Calu3 (cell line): ENCODE measurements around the gene LRP4. TPM values are rescaled to one million over a fixed set of nuclear protein-coding genes. Genes with fewer than 3 reads are reported as not detected.

Source experiments
- BruUV-seq: library from RNA; stranded (reverse); fragments of 400-500 nt; replicated peaks from 2 replicates; lab custom pipeline; 2021; lab: Mats Ljungman, UMichigan
- CTCF ChIA-PET: fragments of 300-600 bp; sonication (Branson Sonifier 250); formaldehyde crosslinking; loops from one replicate; lab custom pipeline; 2022; ENCODE audit warnings: antibody characterized with exemption; lab: Charles Lee
- DNase-seq: peaks from one replicate; pipeline ENCODE4 v3.0.0; 2022
- H3K27ac Mint-ChIP-seq: one replicate; pipeline ENCODE4 v1.8.0; 2022; ENCODE audit warnings: mixed read lengths; ENCODE audit not compliant: unreplicated experiment
- H3K27me3 Mint-ChIP-seq: one replicate; pipeline ENCODE4 v1.8.0; 2022; ENCODE audit warnings: mixed read lengths; ENCODE audit not compliant: unreplicated experiment
- H3K36me3 Mint-ChIP-seq: one replicate; pipeline ENCODE4 v1.8.0; 2022; ENCODE audit warnings: mild to moderate bottlenecking, moderate library complexity, mixed read lengths; ENCODE audit not compliant: insufficient read depth, unreplicated experiment
- H3K4me1 Mint-ChIP-seq: one replicate; pipeline ENCODE4 v1.8.0; 2022; ENCODE audit warnings: mild to moderate bottlenecking, low read depth, mixed read lengths; ENCODE audit not compliant: unreplicated experiment
- H3K4me3 Mint-ChIP-seq: one replicate; pipeline ENCODE4 v1.8.0; 2022; ENCODE audit warnings: mild to moderate bottlenecking, low read depth, moderate library complexity, mixed read lengths; ENCODE audit not compliant: unreplicated experiment
- H3K9me3 Mint-ChIP-seq: one replicate; pipeline ENCODE4 v1.8.0; 2022; ENCODE audit warnings: low read depth, mixed read lengths; ENCODE audit not compliant: unreplicated experiment
- intact Hi-C: fragments of 100-400 bp; cut with micrococcal nuclease; formaldehyde crosslinking; loops from one replicate; pipeline ENCODE4 v1.10.0; 2022; ENCODE audit not compliant: unreplicated experiment
- total RNA-seq: library from RNA; stranded (reverse); gene quantifications from 2 replicates; pipeline ENCODE4 v1.2.3, GENCODE V29; 2022
- TF ChIP-seq, protein P1 (sequence below): fragments of 200-600 bp; IDR thresholded peaks from one replicate; pipeline ENCODE4 v1.8.0; 2022; ENCODE audit warnings: antibody characterized with exemption; ENCODE audit not compliant: unreplicated experiment

The LRP4 gene
- total RNA-seq, 1 experiment from 2014 or later = 0.80 TPM

DNA sequence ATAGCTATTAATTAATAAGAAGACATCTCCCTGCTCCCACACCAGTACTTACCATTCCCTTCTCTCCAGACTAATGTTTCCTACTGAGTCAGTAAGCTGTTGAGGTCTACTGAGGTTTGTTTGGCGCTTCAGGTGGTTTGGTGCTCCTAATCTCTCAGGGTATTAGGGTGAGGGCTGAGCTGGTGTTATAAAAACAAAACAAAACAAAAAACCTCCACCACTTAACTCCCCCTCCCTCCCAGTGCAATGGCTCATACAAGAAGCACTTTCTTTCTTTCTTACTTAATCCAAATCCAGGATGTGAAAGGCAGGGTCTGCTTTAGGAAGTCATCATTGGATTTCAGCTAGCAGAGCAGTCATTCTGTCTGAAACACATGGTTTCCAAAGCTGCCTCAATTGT is 33.5 kb upstream of the LRP4 start:
- Mint-ChIP-seq H3K27ac (no peak overlapping the region), H3K4me1 (no peaks in the 10 kb centered on the region), H3K27me3 (no peaks in the 10 kb centered on the region), H3K4me3 (no peak overlapping the region), H3K9me3 (no peaks in the 10 kb centered on the region), H3K36me3 (no peaks in the 10 kb centered on the region)
- TF ChIP-seq, protein P1, sequence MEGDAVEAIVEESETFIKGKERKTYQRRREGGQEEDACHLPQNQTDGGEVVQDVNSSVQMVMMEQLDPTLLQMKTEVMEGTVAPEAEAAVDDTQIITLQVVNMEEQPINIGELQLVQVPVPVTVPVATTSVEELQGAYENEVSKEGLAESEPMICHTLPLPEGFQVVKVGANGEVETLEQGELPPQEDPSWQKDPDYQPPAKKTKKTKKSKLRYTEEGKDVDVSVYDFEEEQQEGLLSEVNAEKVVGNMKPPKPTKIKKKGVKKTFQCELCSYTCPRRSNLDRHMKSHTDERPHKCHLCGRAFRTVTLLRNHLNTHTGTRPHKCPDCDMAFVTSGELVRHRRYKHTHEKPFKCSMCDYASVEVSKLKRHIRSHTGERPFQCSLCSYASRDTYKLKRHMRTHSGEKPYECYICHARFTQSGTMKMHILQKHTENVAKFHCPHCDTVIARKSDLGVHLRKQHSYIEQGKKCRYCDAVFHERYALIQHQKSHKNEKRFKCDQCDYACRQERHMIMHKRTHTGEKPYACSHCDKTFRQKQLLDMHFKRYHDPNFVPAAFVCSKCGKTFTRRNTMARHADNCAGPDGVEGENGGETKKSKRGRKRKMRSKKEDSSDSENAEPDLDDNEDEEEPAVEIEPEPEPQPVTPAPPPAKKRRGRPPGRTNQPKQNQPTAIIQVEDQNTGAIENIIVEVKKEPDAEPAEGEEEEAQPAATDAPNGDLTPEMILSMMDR = no peak
- no TSS peak for BruUV-seq
- CTCF ChIA-PET = no interaction called here
- no peak for DNase-seq
- intact Hi-C loops = no loop called here

DNA sequence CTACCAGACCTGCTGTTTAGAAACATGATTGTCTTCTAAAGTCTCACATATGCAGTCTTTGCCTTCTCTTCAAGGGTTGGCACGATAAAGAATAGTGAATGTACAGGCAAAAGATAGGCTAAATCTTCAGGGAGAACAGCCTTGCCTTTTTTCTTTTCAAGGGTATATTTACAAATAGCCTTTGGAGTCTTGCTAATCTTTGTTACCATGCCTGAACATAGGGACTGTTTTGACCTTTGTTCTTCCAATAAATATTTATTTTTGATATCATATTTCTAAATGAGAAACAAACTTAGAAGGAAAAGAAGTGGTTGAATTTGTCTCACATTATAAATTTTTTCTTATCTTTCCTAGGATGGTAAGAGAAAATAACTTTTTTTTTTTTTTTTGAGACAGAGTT is 30.9 kb upstream of the LRP4 start:
- BruUV-seq = no TSS peak
- no peak for DNase-seq
- Mint-ChIP-seq H3K4me1 (no peaks in the 10 kb centered on the region), H3K9me3 (no peaks in the 10 kb centered on the region), H3K27ac (no peak overlapping the region), H3K4me3 (no peak overlapping the region), H3K36me3 (no peaks in the 10 kb centered on the region), H3K27me3 (no peaks in the 10 kb centered on the region)
- CTCF ChIA-PET = interaction anchor here (0.6 kb wide), 1 partner anchor 64 kb away, joined by 4 read pairs; no protein-coding TSS in a partner anchor
- TF ChIP-seq, protein P1 = no peak
- intact Hi-C loops = no loop called here

DNA sequence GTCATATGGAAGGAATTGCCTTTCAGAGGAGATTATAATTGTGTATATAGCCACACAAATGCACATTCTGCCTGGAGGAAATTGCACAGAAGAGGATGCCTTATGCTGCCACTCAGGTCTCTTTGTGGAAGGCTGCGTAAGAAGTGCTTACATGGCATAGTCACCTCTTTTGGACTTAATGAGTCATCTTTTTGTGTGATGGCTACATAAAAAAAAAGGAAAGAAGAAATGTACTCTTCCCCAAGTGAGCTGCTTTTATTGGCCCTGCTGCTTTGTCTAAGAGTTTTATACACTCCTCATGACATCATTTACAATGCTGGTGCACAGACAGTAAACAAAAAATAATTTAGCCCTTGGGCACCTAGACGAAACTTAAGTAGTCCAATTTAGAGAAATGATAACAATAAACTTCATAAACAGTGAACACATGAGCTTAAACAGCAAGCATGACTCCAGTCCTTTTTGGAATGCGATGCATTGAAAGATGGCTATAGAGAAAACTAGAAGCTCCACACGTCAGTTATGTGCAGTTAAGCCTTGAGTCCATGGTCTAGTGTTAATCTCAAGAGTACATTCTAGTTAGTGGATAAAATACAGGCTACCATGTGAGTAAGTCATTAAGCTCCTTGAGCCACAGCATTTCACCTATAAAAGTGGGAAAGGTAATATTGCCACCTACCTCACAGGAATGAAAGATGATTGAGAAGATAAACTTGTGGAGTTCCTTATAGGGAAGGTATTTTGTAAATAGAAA is 30.2 kb upstream of the LRP4 start:
- CTCF ChIA-PET = interaction anchor here (0.6 kb wide), 1 partner anchor 63 kb away, joined by 4 read pairs; no protein-coding TSS in a partner anchor
- no TSS peak for BruUV-seq
- intact Hi-C loops = no loop called here
- no peaks in the 10 kb centered on the region for H3K9me3 Mint-ChIP-seq
- TF ChIP-seq, protein P1 = no peak
- H3K4me1 Mint-ChIP-seq = no peaks in the 10 kb centered on the region
- no peak for DNase-seq
- H3K27me3 Mint-ChIP-seq = no peaks in the 10 kb centered on the region
- H3K4me3 Mint-ChIP-seq = no peak overlapping the region
- no peak overlapping the region for H3K27ac Mint-ChIP-seq
- no peaks in the 10 kb centered on the region for H3K36me3 Mint-ChIP-seq

DNA sequence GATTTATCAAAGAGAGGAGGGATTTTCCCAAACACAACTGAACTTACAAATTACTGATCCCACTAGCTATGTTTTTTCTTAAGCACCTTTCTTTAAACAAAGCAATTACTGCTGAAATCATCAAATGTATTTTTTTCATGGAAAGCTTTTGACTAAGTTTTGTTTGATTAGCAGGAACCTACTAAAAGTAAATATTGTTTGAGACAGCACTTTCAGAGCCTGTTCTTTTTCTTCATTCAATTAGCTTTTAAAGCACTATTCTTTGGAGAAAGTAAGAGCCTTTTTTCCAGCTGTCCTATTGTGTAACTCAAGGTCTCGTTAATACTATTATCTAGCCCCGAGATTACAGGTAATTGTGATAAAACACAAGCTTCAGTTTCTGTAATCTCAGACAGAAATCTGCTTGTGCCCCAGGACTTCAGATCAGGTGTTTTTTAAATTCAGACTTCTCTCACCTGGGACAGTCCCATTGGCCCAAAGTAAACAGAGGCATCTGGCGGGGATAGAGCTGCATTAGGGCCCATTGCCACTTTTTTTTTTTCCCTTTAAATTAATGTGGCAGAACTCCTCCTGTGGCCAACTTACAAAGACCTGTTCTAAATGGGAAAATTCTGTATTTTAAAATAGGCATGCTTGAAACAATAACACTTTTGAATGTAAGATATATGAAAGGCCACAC is 29.2 kb upstream of the LRP4 start:
- no TSS peak for BruUV-seq
- no peaks in the 10 kb centered on the region for H3K9me3 Mint-ChIP-seq
- H3K36me3 Mint-ChIP-seq = no peaks in the 10 kb centered on the region
- H3K27ac Mint-ChIP-seq = no peak overlapping the region
- intact Hi-C loops = no loop called here
- DNase-seq = no peak
- CTCF ChIA-PET = no interaction called here
- TF ChIP-seq, protein P1 = no peak
- H3K4me1 Mint-ChIP-seq = no peaks in the 10 kb centered on the region
- no peaks in the 10 kb centered on the region for H3K27me3 Mint-ChIP-seq
- no peak overlapping the region for H3K4me3 Mint-ChIP-seq
